HL-60 (cell line): ENCODE data around the gene TRIM7.
"Not testable (repeated sequence)": the region's sequence is repeated elsewhere in the genome, so short reads cannot be mapped to it uniquely, and the experiment has no call there.

Experiments
- DNase-seq, 2 experiments: peaks; one replicate each; pipeline ENCODE4 v3.0.0-alpha.2; 2010 to 2020; ENCODE audit warnings: low read depth in 1 of 2, low spot score in 1 of 2
- H3K27ac ChIP-seq: fragments of 250-450 bp; sonication (Bioruptor Pico); replicated peaks from 2 replicates; pipeline ENCODE4 v1.5.1; 2020; ENCODE audit warnings: mild to moderate bottlenecking, moderate library complexity
- H3K27me3 ChIP-seq: fragments of 250-450 bp; sonication (Bioruptor Pico); 2 replicates; pipeline ENCODE4 v1.5.1; 2021; ENCODE audit warnings: mild to moderate bottlenecking, moderate library complexity; ENCODE audit not compliant: insufficient read depth, poor library complexity, severe bottlenecking
- H3K4me3 ChIP-seq: replicated peaks from 2 replicates; pipeline ENCODE4 v1.5.1; 2011; ENCODE audit warnings: mild to moderate bottlenecking, control low read depth, low read length; ENCODE audit not compliant: insufficient read depth
- GABPA ChIP-seq: IDR thresholded peaks from 2 replicates; pipeline ENCODE4 v1.6.1; 2012; ENCODE audit warnings: low read depth
- POLR2AphosphoS5 ChIP-seq: IDR thresholded peaks from 2 replicates; pipeline ENCODE4 v1.6.1; 2012; ENCODE audit warnings: low read depth
- SPI1 ChIP-seq: IDR thresholded peaks from 2 replicates; pipeline ENCODE4 v1.6.1; 2012; ENCODE audit warnings: low read depth, mild to moderate bottlenecking, borderline replicate concordance
- TF ChIP-seq, protein P1 (sequence below): IDR thresholded peaks from 2 replicates; pipeline ENCODE4 v1.6.1; 2012; ENCODE audit warnings: low read depth; ENCODE audit not compliant: insufficient replicate concordance
- TF ChIP-seq, protein P2 (sequence below): IDR thresholded peaks from one replicate; pipeline ENCODE4 v1.5.1; 2011; ENCODE audit warnings: low read length, control low read depth, inconsistent platforms; ENCODE audit not compliant: insufficient read depth

Gene TRIM7

GRCh38 chr5:181215997-181216989, 11.3 kb upstream of the TRIM7 start:
- DNase-seq: peak in 1 of 2 experiments; percentile 62
- Histone ChIP-seq H3K27me3 (no peaks in the 10 kb centered on the region), H3K4me3 (peak overlapping the region; percentile 51), H3K27ac (peak overlapping the region; percentile 2)
- TF ChIP-seq SPI1: no peak
- no peak for TF ChIP-seq GABPA
- TF ChIP-seq, protein P1, sequence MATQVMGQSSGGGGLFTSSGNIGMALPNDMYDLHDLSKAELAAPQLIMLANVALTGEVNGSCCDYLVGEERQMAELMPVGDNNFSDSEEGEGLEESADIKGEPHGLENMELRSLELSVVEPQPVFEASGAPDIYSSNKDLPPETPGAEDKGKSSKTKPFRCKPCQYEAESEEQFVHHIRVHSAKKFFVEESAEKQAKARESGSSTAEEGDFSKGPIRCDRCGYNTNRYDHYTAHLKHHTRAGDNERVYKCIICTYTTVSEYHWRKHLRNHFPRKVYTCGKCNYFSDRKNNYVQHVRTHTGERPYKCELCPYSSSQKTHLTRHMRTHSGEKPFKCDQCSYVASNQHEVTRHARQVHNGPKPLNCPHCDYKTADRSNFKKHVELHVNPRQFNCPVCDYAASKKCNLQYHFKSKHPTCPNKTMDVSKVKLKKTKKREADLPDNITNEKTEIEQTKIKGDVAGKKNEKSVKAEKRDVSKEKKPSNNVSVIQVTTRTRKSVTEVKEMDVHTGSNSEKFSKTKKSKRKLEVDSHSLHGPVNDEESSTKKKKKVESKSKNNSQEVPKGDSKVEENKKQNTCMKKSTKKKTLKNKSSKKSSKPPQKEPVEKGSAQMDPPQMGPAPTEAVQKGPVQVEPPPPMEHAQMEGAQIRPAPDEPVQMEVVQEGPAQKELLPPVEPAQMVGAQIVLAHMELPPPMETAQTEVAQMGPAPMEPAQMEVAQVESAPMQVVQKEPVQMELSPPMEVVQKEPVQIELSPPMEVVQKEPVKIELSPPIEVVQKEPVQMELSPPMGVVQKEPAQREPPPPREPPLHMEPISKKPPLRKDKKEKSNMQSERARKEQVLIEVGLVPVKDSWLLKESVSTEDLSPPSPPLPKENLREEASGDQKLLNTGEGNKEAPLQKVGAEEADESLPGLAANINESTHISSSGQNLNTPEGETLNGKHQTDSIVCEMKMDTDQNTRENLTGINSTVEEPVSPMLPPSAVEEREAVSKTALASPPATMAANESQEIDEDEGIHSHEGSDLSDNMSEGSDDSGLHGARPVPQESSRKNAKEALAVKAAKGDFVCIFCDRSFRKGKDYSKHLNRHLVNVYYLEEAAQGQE: no peak
- TF ChIP-seq, protein P2, sequence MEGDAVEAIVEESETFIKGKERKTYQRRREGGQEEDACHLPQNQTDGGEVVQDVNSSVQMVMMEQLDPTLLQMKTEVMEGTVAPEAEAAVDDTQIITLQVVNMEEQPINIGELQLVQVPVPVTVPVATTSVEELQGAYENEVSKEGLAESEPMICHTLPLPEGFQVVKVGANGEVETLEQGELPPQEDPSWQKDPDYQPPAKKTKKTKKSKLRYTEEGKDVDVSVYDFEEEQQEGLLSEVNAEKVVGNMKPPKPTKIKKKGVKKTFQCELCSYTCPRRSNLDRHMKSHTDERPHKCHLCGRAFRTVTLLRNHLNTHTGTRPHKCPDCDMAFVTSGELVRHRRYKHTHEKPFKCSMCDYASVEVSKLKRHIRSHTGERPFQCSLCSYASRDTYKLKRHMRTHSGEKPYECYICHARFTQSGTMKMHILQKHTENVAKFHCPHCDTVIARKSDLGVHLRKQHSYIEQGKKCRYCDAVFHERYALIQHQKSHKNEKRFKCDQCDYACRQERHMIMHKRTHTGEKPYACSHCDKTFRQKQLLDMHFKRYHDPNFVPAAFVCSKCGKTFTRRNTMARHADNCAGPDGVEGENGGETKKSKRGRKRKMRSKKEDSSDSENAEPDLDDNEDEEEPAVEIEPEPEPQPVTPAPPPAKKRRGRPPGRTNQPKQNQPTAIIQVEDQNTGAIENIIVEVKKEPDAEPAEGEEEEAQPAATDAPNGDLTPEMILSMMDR: no peak
- TF ChIP-seq POLR2AphosphoS5: no peak

DNA sequence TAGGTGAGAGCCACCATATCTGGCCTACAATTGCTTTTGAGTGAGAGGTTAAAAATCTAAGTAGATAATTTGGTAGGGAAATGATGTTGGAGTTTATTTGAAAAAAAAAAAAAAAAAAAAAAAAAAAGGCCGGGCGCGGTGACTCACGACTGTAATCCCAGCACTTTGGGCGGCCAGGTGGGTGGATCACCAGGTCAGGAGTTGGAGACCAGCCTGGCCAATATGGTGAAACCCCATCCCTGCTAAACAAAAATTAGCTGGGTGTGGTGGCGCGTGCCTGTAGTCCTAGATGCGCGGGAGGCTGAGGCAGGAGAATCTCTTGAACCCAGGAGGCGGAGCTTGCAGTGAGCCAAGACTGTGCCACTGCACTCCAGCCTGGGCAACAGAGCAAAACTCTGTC, 9.3 kb upstream of the TRIM7 start:
- H3K27ac ChIP-seq, H3K27me3 ChIP-seq, DNase-seq, H3K4me3 ChIP-seq: not testable (repeated sequence)

DNA sequence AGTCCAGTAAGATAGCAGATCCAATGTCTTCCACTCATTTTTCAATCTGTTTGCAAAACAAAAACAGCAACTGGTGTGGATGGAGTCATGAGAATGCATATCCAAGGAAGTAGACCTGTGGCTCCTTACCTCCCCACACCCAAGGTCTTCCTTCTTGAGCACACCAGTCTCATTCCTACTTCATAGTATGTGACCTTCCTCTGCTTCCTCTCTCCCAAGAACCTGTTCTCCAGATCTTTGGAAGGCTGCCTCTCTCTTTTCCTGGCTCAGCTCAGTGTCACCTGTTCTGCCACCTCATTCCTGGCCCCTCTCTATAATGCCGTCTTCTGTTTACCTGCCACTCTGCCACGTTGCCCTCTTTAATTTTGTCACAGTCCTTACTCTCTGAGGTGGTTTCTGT, 7.9 kb upstream of the TRIM7 start:
- H3K4me3 ChIP-seq: no peak overlapping the region
- no peak for DNase-seq
- H3K27me3 ChIP-seq: no peaks in the 10 kb centered on the region
- H3K27ac ChIP-seq: no peak overlapping the region
- TF ChIP-seq, protein P2: no peak
- no peak for TF ChIP-seq SPI1

- TF ChIP-seq GABPA: no peak
- no peak for TF ChIP-seq POLR2AphosphoS5
- TF ChIP-seq, protein P1: no peak
- TF ChIP-seq, protein P2: no peak
- TF ChIP-seq SPI1: no peak
- H3K27me3 ChIP-seq: no peaks in the 10 kb centered on the region
- no peak for DNase-seq
- no peak overlapping the region for H3K4me3 ChIP-seq
- H3K27ac ChIP-seq: no peak overlapping the region
Observed at GRCh38 chr5:181212080-181212479, 7.1 kb upstream of the TRIM7 start.
